ENCODE measurements around the gene NUTF2. TPM values are rescaled to one million over a fixed set of nuclear protein-coding genes. Genes with fewer than 3 reads are reported as not detected.

Gene NUTF2
- total and polyA plus RNA-seq, 2 donors (not counting 1 experiment from before 2014, with no cell fraction given) = 127 to 310 TPM

GRCh38 chr16:67897231-67897630, 50.5 kb downstream of the NUTF2 start:
- H3K9me3 ChIP-seq (ENCODE audit: control insufficient read depth, insufficient read depth, low read depth, low read length) = no peaks in the 10 kb centered on the region
- no peak overlapping the region for H2AFZ ChIP-seq (ENCODE audit: low read length)
- H3K36me3 ChIP-seq (ENCODE audit: control insufficient read depth, insufficient read depth, low read length) = no peaks in the 10 kb centered on the region
- no peaks in the 10 kb centered on the region for H4K20me1 ChIP-seq (ENCODE audit: control insufficient read depth, extremely low read depth, insufficient read depth, low read length)
- no peak overlapping the region for H3K4me2 ChIP-seq (ENCODE audit: extremely low read depth, insufficient read depth, low read length)
- H3K79me2 ChIP-seq (ENCODE audit: control insufficient read depth, insufficient read depth, low read length) = peaks cover 35% of the 10 kb centered on the region
- no peak overlapping the region for H3K9ac ChIP-seq (ENCODE audit: insufficient read depth, low read length)
- no peaks in the 10 kb centered on the region for H3K27me3 ChIP-seq (ENCODE audit: control insufficient read depth, insufficient read depth, low read length)
- TF ChIP-seq EZH2 (IDR thresholded peaks at IDR 0.05; ENCODE audit: low read length, missing control alignments) (no peak), CTCF (conservative IDR thresholded peaks at IDR 0.05 in 1 of 2, IDR thresholded peaks at IDR 0.05 in 1 of 2; ENCODE audit: low read depth in 1 of 2, low read length in 2 of 2) (no peak)
- H3K4me1 ChIP-seq (ENCODE audit: control insufficient read depth, extremely low read depth, insufficient read depth, low read length) = peaks cover 6% of the 10 kb centered on the region
- no peak overlapping the region for H3K4me3 ChIP-seq (replicated peaks in 1 of 4; ENCODE audit: control extremely low read depth in 1 of 4, insufficient read depth in 1 of 4, low read depth in 3 of 4, low read length in 4 of 4)
- H3K27ac ChIP-seq (ENCODE audit: insufficient read depth, low read length) = no peak overlapping the region
- peak in 1 of 2 donors; percentile 57 for DNase-seq (ENCODE audit: low read depth in 2 of 2)

- Histone ChIP-seq H3K9me3 (ENCODE audit: control insufficient read depth, insufficient read depth, low read depth, low read length) (no peaks in the 10 kb centered on the region), H3K27me3 (ENCODE audit: control insufficient read depth, insufficient read depth, low read length) (no peaks in the 10 kb centered on the region), H3K79me2 (ENCODE audit: control insufficient read depth, insufficient read depth, low read length) (peaks cover 12% of the 10 kb centered on the region), H4K20me1 (ENCODE audit: control insufficient read depth, extremely low read depth, insufficient read depth, low read length) (no peaks in the 10 kb centered on the region), H3K4me1 (ENCODE audit: control insufficient read depth, extremely low read depth, insufficient read depth, low read length) (no peaks in the 10 kb centered on the region), H2AFZ (ENCODE audit: low read length) (no peak overlapping the region), H3K27ac (ENCODE audit: insufficient read depth, low read length) (no peak overlapping the region), H3K36me3 (ENCODE audit: control insufficient read depth, insufficient read depth, low read length) (no peaks in the 10 kb centered on the region), H3K4me3 (replicated peaks in 1 of 4; ENCODE audit: control extremely low read depth in 1 of 4, insufficient read depth in 1 of 4, low read depth in 3 of 4, low read length in 4 of 4) (no peak overlapping the region), H3K9ac (ENCODE audit: insufficient read depth, low read length) (no peak overlapping the region), H3K4me2 (ENCODE audit: extremely low read depth, insufficient read depth, low read length) (no peak overlapping the region)
- no peak for DNase-seq (ENCODE audit: low read depth in 2 of 2)
- TF ChIP-seq EZH2 (IDR thresholded peaks at IDR 0.05; ENCODE audit: low read length, missing control alignments) = no peak
- TF ChIP-seq CTCF (conservative IDR thresholded peaks at IDR 0.05 in 1 of 2, IDR thresholded peaks at IDR 0.05 in 1 of 2; ENCODE audit: low read depth in 1 of 2, low read length in 2 of 2) = no peak
Observed at GRCh38 chr16:67901734-67902133, 55.0 kb downstream of the NUTF2 start.

GRCh38 chr16:67902831-67903230, 56.1 kb downstream of the NUTF2 start:
- H3K27ac ChIP-seq (ENCODE audit: insufficient read depth, low read length) = no peak overlapping the region

More at GRCh38 chr16:67902831-67903230, 56.1 kb downstream of the NUTF2 start:
- H3K9me3 ChIP-seq (ENCODE audit: control insufficient read depth, insufficient read depth, low read depth, low read length) = no peaks in the 10 kb centered on the region
- H3K79me2 ChIP-seq (ENCODE audit: control insufficient read depth, insufficient read depth, low read length) = peaks cover 8% of the 10 kb centered on the region
- H2AFZ ChIP-seq (ENCODE audit: low read length) = no peak overlapping the region
- no peaks in the 10 kb centered on the region for H4K20me1 ChIP-seq (ENCODE audit: control insufficient read depth, extremely low read depth, insufficient read depth, low read length)
- no peak for DNase-seq (ENCODE audit: low read depth in 2 of 2)
- no peaks in the 10 kb centered on the region for H3K27me3 ChIP-seq (ENCODE audit: control insufficient read depth, insufficient read depth, low read length)
- H3K9ac ChIP-seq (ENCODE audit: insufficient read depth, low read length) = no peak overlapping the region
- no peaks in the 10 kb centered on the region for H3K36me3 ChIP-seq (ENCODE audit: control insufficient read depth, insufficient read depth, low read length)
- no peak overlapping the region for H3K4me2 ChIP-seq (ENCODE audit: extremely low read depth, insufficient read depth, low read length)
- H3K4me1 ChIP-seq (ENCODE audit: control insufficient read depth, extremely low read depth, insufficient read depth, low read length) = no peaks in the 10 kb centered on the region
- H3K4me3 ChIP-seq (replicated peaks in 1 of 4; ENCODE audit: control extremely low read depth in 1 of 4, insufficient read depth in 1 of 4, low read depth in 3 of 4, low read length in 4 of 4) = no peak overlapping the region
- TF ChIP-seq CTCF (conservative IDR thresholded peaks at IDR 0.05 in 1 of 2, IDR thresholded peaks at IDR 0.05 in 1 of 2; ENCODE audit: low read depth in 1 of 2, low read length in 2 of 2) = no peak
- TF ChIP-seq EZH2 (IDR thresholded peaks at IDR 0.05; ENCODE audit: low read length, missing control alignments) = no peak

Data from fibroblast of lung (primary cell).